ENCODE data around the gene ITGA2. TPM values are rescaled to one million over a fixed set of nuclear protein-coding genes. Genes with fewer than 3 reads are reported as not detected.

The ITGA2 gene
- total and polyA plus RNA-seq, 9 of the 15 experiments (the other 6 are each of a cell fraction or from before 2014, with no cell fraction given) = 0.01 to 0.09 (median 0.03) TPM; not detected in 5

- POLR2A ChIA-PET = interaction anchor here (0.7 to 1.0 kb wide), 3 partner anchors 14 to 26 kb away, joined by 3 to 4 read pairs (median 4); no protein-coding TSS in a partner anchor
Measured at GRCh38 chr5:53114988-53115387, 125.8 kb downstream of the ITGA2 start.

More at GRCh38 chr5:53114988-53115387, 125.8 kb downstream of the ITGA2 start:
- Histone ChIP-seq H4K20me1 (replicated peaks; ENCODE audit: control insufficient read depth, insufficient read depth, low read length) (no peaks in the 10 kb centered on the region), H3K27ac (ENCODE audit: extremely low read depth, low read depth, low read length) (no peak overlapping the region), H3K9me3 (replicated peaks; ENCODE audit: control insufficient read depth, insufficient read depth, low read depth, low read length) (no peaks in the 10 kb centered on the region; the same call in 1 of the 2 replicates), H3K4me2 (ENCODE audit: insufficient read depth, low read length) (no peak overlapping the region), H3K9ac (ENCODE audit: insufficient read depth in 1 of 2, low read depth in 2 of 2, low read length in 2 of 2) (no peak overlapping the region), H3K27me3 (ENCODE audit: control insufficient read depth in 2 of 2, insufficient read depth in 2 of 2, low read length in 2 of 2) (no peaks in the 10 kb centered on the region), H3K4me3 (no peak overlapping the region), H2AFZ (ENCODE audit: low read depth, low read length) (no peak overlapping the region), H3K79me2 (ENCODE audit: control insufficient read depth, insufficient read depth, low read length) (peaks cover 11% of the 10 kb centered on the region), H3K4me1 (replicated peaks in 1 of 2; ENCODE audit: control insufficient read depth in 2 of 2, insufficient read depth in 2 of 2, low read length in 2 of 2) (peaks cover 11 to 27% of the 10 kb centered on the region in 2 experiments; a peak in 4 of 5 replicates), H3K9me1 (ENCODE audit: control insufficient read depth, insufficient read depth, low read length) (no peaks in the 10 kb centered on the region), H3K36me3 (ENCODE audit: control insufficient read depth, insufficient read depth, low read length) (no peaks in the 10 kb centered on the region)
- TF ChIP-seq PHB (CRISPR knock-in tag; IDR thresholded peaks at IDR 0.05) (no peak), ZBTB1 (CRISPR knock-in tag; IDR thresholded peaks at IDR 0.05; ENCODE audit: borderline replicate concordance, low read depth) (no peak), CTCF (IDR thresholded peaks at IDR 0.05 in 2 of 3, conservative IDR thresholded peaks at IDR 0.05 in 1 of 3; ENCODE audit: insufficient read depth in 2 of 3, low read depth in 1 of 3, low read length in 3 of 3) (peak in 1 of 3 experiments; percentile 45; a peak in 2 of 6 replicates), CREB5 (CRISPR knock-in tag; IDR thresholded peaks at IDR 0.05) (no peak), RAD21 (CRISPR knock-in tag; conservative IDR thresholded peaks at IDR 0.05 in 1 of 2, IDR thresholded peaks at IDR 0.05 in 1 of 2) (peak in 1 of 2 experiments; percentile 5; a peak in 1 of 4 replicates)
- DNase-seq (ENCODE audit: extremely low read depth in 1 of 4, low spot score in 3 of 4) = no peak
- ATAC-seq = no peak
- intact Hi-C loops (cut with micrococcal nuclease) = no loop called here
- CTCF ChIA-PET (ENCODE audit: low intra/inter-chr PET ratio) = no interaction called here
- no peak for FAIRE-seq
- in situ Hi-C loops (cut with MboI) = no loop called here
- BruUV-seq (replicated peaks) = no TSS peak

Measured in K562 (cell line).